ENCODE results near the gene TSHZ2. TPM values are rescaled to one million over a fixed set of nuclear protein-coding genes. Genes with fewer than 3 reads are reported as not detected.
"Not testable (repeated sequence)": the region's sequence is repeated elsewhere in the genome, so short reads cannot be mapped to it uniquely, and the experiment has no call there.

Gene TSHZ2
- total RNA-seq, 1 donor from 2014 or later: 10.1 TPM

DNA sequence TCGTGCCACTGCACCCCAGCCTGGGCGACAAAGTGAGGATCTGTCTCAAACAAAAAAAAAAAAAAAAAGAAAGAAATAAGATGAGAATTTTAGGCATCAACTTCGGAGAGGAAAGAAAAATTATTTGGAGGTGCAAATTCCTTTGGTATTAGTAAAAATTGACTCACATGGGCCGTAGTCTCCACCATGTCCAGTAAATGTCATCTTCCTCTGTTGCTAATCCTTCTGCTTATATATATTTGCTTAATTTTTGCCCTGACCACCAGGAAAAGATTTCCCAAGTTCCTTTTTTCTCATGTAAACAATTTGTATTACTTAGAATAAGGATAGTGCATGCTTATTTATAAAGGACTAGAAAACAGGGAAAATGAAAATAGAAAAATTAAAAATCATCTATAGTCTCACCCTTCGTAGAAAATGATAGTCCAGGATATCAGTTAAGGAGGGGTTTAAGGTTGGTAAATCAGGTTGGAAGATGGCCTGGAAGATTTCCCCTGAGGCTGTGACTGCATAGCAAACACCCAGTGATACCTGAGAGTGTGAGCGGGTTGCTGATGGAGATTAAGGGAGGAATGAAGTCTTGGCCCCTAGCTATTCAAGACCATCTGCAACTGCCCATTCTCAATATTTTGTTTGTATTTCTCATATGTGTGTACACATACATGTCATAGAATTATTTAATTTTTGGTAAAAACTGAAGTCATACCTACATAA, 380.7 kb downstream of the TSHZ2 start:
- DNase-seq: no peak

DNA sequence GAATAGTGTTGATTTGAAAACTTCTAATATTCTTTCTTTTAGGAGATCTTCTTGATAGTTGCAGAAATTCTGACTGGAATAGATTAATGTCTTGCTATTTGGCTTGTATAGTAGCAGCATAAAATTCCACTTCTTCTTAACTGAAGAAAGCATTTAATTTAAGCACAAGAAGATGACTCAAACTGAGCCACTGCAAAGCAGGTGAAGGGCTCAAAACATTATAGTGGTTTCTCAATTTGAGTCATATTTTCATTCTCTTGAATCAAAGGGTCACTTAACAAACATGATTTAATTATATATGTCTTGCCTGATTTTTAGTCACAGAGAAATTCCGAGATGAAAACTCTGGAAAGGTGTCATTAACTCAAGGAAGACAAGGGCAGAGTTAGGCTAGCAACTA, 382.2 kb downstream of the TSHZ2 start:
- DNase-seq: no peak

DNA sequence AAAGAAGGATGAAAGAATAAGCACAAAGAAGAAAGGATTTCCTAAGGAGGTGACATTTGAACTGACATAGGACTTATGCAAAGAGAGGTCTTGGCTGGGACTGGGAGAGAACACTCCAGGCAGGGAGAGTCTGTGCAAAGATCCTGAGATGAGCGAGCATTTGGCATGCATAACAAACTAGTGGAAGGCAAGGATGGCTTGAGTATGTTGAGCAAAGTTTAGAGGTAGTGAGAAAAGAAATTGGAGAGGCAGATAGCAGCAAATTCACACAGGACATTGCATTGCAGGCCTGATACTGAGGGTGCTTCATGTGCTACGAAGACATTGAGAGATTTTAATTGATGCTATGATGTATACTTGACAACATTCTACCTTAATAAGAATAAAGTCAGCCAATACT, 383.6 kb downstream of the TSHZ2 start:
- no peak for DNase-seq

DNA sequence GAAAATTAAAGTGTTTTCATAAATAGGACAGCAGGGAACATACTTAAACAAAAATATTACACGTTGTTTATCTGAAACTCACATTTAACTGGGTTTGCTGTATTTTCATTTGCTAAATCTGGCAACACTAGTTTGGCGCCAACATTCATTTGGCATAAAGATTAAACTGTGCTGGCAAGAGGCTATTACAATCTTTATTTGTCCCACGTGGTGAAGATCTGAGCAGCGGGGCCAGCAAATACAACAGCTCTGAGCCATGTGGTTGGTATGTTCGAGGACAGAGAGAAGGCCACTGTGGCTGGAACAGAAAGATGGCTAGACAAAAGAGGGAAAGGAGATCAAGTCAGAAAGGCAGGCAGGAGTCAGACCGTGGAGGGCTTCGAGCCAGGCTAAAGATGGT, 387.3 kb downstream of the TSHZ2 start:
- DNase-seq: no peak

DNA sequence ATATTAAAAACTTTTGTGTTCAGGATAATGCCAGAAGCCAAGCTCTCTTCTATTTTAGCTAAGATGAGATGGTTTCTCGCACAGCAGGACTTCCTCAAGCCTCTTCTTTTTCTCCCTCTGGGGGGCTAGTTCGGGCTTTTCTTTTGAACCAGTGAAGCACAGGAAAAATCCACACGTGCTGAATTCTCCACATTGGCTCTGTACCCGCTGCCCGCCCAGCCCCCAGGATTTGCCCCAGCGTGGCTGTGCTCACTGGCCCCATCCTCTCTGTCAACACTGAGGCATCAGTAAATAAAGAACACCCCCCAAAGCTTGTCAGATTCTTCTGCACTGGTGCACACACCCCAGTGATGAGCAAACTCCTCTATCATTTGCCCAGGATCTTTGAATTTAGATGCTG, 388.7 kb downstream of the TSHZ2 start:
- no peak for DNase-seq

DNA sequence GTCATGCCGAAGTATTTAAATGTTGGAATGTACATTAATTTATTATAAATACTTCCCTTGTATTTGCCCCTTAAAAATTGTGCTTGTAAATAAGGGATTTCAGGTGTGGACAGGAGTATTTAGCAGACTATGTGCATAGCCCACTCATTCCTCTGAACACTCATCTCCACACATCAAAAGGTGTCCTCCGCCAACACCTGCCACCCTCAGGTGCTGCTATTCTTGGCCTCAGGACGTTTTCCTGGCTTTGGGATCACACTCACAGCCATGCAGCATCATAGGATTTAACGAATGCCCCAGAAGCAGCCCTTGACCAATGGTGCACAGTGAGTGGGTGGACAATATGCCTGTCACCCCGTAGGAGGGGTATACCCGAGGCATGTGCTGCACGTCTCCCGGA, 390.6 kb downstream of the TSHZ2 start:
- DNase-seq: no peak

DNA sequence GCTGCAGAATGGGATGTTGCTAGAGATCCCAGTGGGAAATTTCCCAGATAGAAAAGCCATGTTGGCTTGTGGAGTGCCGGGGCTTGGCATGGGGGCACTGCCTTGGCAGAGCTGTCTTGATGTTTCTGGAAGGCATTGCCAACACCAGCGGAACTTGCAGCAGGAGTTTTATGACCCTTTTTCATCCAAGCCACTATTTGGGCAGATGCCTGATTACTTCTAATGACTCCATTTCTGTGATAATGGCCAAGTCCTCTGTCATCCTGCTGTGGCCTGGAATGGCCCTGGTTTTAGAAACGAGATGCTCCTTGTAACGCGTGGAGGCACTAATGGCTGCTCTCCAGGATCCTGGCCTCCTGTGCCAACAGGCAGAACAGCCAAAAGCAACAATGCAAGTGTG, 392.5 kb downstream of the TSHZ2 start:
- DNase-seq: no peak

DNA sequence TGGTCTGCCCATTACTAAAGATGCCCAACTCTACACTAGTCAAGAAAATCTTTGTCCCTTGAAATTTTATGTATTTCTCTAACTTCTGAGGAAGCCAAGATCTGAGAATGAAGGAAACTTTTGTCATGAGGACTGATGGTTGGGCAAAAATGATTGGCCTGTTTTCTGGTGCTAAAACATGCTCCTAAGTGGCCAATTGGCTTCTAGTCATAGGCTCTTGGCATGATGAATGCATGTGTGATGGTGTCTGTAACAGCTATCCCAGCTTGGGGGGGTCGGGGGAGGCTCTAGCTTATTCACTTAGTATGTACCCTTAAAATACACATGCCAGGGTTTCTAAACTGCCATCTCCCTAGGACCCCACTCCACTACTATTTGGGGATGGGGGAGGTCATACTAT, 392.9 kb downstream of the TSHZ2 start:
- no peak for DNase-seq

DNA sequence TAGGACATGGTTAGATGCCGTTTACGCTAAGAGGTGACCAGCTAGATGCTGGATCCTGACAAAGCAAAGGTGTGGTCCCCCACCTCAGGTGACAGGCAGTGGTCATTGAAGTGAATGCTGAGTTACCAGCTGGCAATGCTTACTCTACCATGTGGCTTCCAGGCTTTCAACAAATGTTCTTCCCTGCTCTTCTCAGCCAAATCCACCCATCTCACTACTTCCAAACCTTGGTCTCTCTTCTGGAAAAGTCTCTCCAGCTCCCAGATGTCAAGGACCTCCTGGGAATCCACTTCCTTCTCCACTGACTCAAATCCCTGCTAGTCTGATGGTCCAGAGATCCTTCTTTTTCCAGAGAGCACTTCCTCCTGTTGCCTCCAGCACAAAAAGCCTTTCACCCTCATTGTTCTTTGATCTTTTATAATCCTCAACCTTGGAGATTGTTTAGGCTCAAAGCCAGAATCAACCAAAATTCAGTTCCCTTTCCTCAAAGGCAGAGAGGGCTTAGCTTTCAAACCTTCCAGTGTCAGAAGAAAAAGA, 393.4 kb downstream of the TSHZ2 start:
- DNase-seq: no peak

DNA sequence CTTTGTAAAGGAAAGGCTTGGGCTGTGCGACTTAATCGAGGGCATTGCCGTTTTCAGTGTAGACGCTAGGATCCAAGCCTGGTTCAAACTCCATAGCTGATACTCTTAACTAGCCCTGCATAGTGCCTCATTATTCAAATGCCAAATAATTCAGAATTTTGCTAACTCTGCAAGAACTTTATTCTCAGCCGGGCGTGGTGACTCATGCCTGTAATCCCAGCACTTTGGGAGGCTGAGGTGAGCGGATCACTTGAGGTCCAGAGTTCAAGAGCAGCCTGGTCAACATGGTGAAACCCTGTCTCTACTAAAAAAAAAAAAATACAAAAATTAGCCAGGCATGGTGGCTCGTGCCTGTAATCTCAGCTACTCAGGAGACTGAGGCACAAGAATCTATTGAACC, 394.8 kb downstream of the TSHZ2 start:
- DNase-seq: not testable (repeated sequence)

DNA sequence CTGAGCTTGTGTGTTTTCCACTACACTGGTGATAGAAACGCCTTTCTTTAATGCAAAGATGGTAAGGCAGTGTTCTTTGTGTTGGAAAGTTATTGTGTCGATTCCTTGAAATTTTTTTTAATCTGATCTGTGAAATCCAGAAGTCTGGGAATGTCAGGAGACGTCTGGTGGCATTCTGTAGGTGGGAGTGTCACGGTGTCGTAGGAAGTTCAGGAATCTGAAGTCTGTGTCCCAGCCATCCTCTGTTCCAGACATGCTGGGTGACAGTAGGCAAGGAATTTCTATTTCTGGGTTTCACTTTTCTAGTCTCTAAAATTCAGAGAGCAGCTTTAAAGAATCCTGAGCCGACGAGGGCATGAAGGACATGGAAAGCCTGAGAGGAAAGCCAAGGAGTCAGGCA, 397.7 kb downstream of the TSHZ2 start:
- DNase-seq: no peak

DNA sequence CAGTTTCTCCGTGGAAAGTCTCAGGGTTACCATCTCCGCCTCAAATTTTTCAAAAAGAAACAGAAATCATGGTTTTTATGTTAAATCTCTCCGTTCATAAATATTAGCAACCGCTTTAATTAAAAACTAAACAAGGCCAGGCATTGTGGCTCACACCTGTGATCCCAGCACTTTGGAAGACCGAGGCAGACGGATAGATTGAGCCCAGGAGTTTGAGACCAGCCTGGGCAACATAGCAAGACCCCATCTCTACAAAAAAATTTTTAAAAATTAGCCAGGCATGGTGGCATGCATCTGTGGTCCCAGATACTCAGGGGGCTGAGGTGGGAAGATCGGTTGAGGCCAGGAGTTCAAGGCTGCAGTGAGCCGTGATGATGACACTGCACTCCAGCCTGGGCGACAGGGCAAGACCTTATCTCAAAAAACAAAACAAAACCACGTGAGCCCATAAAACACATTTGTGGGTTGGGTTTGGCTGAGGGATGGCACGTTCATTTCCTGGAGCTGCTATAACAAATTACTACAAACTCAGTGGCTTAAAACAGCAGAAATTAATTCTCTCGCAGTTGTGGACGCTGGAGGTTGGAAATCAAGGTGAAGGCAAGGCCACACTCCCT, 398.3 kb downstream of the TSHZ2 start:
- no peak for DNase-seq

DNA sequence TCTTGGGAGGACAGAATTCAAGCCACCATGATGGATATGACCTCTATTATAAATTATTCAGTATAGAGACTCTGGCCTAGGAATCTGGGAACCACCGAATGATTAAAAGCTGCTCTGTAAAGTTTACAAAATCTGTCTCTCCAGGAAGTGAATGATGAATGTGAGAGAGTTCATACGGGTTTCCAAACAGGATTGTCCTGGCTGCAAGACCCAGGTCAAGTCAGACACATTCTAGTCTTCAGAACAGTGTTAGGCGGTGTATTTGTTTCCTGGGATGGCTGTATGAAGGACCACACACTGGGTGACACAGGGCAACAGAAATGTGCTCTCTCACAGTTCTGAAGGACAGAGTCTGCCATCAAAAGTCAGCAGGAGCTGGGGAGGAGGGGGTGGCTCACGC, 399.1 kb downstream of the TSHZ2 start:
- no peak for DNase-seq

DNA sequence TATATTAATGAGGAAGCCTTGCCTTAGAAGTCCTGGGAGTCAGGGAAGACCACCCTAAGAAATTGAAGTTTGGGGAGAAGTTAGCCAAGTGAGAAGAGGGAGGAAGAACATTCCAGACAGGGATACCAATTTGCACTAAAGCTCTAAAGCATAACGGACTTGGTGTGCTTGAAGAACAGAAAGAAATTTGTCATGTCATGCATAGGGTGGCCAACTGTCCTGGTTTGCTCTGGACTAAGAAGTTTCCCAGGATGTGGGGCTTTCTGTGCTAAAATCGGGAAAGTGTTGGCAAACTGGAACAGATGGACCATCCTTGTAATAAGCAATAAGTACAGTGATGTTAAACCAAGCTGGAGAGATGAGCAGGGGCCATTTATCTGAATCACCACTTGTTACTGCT, 403.9 kb downstream of the TSHZ2 start:
- DNase-seq: no peak

DNA sequence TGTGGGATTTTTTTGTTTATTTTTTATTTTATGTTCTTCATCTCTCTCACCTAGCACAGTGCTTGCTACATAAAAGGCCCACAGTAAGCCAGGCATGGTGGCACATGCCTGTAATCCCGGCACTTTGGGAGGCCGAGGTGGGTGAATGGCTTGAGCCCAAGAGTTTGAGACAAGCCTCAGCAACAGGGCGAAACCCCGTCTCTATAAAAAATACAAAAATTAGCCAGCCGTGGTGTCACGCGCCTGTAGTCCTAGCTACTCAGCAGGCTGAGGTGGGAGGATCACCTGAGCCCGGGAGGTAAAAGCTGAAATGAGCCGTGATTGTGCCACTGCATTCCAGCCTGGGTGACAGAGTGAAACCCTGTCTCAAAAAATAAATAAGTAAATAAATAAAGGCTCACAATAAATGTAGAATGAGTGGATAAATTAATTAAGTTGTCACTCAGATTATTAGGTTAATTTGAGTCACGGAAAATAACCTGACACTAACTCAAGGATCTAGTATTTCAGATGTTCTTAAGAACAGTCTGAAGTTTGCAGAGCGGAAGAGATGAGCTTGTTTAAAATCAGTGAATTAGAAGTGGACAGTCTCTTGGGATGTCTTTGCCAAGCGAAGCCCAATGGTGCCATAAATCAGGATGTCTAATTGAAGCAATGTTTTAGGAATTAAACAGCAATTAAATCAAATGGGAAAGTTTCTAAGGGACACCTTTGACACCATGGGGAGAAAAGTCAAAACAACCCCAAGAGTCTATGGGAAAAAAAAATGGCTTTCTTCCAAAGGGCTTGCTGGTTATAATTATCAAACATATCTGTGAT, 407.1 kb downstream of the TSHZ2 start:
- DNase-seq: no peak

DNA sequence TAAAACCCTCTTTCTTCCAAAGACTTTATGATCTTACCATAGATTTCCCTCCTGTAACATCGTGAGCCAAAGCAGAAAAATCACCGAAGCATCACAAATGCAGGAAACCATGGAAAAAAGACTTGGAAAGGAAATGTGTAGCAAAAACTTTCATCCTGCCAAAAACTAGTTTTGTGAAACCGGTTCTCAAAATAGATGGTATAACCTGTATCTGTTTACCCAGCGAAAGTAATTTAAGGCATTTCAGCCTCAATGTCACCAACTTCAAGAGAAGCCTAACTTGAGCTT, 407.6 kb downstream of the TSHZ2 start:
- no peak for DNase-seq

DNA sequence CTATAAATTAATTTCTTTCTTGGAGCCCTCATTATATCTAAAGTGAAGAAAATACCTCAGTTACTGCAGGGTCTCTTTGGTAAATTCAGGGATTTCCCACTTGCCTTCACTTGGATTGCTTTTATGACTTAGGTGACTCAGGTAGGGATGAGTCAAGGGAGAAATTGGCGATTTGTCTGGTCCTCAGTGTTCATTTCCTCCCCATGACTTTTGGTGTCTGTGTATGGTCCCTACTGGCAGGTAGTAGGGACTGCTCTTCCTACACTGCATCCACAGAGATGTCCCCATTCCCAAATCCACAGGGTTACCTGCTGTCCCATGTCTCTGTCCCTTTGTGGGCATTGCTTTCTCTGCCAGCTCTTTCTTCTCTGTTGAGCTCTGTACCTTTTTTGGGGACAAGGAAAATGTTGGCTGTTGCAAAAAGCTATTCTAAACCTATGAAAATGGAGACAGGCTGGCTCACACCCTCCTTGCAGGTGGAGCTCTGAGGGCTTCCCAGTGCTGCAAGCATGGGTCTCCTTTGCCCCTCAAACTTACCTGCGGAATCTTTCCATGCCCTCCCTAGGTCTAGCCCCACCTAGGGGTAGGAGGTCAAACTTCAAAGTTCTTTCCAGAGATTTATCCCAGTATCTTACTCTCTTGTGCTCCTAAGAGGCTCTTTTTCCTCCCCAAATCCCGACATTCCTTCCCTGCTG, 409.6 kb downstream of the TSHZ2 start:
- DNase-seq: no peak

DNA sequence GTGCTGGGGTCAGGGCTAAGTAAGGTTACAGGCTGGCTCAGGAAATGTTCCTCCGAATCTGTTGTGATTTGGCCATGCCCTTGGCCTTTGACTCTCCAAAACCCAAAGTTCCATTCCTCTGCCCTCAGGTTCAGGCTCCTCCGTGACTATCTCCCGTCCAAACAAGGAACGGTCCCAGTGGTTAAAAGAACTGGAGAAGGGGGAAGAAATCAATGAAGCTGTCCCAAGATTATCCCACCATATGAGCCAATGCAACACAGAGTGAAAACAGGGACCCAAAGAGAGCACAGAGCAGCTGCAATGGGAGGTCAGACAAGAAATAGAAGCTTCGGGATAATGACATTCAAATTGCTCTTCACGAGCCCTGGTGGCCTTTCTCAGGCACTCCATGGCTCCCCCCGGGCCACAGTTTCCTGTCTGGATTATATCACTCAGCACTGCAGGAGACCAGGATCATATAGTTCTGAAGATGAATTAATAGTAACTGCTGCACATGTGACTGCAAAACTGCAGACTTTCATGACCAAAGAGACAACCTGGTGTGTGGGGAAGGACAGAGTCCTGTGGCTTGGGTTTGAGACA, 410.2 kb downstream of the TSHZ2 start:
- no peak for DNase-seq

DNA sequence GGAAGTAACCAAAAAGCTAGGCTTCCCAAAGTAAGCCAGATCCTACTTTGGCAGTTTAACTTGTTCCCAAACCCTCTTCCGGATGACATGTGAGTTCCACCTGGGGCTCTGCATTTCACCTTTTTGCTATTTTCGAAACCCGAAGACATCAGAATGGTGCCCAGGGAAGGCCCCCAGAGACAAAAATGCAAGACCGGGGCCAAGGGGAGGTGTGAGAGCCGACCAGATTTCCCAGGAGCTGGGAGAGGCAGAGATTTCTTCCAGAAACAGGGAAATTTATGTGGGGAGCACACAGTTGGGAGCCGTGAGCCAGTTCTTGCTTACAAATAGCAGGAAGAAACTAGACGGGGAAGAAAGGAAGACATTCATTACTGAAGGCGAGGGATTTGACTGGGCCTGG, 411.8 kb downstream of the TSHZ2 start:
- DNase-seq: no peak

DNA sequence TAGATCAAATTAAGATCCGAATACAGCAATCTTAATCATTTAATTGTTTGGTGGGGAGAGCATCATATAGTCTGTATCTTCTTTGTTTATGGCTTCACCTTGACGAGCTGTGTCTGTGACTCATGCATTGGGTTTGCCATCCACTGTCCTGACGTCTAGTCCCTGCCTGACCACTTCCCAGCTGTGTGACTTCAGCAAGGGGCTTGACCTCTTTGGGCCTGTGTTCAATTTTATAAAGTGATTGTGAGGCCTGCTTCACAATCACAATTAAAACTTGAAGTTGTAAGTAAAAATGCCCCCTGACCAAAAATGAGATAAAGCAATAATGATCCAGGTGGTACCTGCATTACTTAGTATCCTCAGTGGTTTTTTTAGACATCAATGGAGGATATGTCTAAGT, 412.2 kb downstream of the TSHZ2 start:
- DNase-seq: no peak

DNA sequence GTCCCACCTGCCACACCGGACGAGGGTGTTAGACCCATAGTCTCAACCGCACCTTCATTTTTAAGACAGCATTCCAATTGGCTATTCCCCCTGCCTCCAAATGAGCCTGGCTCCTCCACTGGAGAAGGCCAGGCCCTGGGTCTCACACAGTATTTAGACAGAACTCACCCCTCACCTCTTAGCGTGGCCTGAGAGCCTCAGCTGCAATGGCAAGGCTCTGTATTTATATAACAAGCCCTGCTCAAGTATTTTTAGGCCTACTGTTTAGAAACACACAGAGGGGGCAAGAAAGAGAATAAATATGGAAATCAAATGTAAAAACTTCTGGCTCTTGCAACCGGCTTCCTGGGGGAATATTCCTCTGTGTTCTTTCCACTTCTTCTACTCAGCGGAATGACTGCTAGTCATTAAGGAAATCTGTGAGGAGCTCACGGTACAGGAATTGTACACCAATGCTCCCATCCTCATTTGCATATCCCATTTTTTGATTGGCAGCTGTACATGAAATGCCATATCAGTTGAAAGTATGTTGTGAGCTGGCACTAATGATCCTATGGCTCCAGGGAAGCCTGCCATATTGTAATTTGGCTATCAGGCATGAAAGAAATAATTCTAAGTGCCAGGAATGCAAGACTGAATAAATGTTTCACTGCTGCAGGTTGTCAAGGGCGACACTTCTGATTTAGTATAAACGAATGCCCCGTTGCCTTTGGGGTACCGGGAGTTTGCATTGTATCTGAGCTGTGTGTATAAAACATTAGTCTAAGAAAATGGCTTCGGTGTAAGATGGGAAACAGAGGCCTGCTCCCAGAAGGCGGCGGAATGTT, 414.0 kb downstream of the TSHZ2 start:
- DNase-seq: no peak

Measured in skin of body (tissue), 2 donors.